ENCODE measurements around the gene JUNB. TPM values are rescaled to one million over a fixed set of nuclear protein-coding genes. Genes with fewer than 3 reads are reported as not detected.

Gene JUNB
- polyA plus RNA-seq, 2 of the 4 experiments (the other 2 are of a cell fraction): 55.6 to 94.7 TPM

DNA sequence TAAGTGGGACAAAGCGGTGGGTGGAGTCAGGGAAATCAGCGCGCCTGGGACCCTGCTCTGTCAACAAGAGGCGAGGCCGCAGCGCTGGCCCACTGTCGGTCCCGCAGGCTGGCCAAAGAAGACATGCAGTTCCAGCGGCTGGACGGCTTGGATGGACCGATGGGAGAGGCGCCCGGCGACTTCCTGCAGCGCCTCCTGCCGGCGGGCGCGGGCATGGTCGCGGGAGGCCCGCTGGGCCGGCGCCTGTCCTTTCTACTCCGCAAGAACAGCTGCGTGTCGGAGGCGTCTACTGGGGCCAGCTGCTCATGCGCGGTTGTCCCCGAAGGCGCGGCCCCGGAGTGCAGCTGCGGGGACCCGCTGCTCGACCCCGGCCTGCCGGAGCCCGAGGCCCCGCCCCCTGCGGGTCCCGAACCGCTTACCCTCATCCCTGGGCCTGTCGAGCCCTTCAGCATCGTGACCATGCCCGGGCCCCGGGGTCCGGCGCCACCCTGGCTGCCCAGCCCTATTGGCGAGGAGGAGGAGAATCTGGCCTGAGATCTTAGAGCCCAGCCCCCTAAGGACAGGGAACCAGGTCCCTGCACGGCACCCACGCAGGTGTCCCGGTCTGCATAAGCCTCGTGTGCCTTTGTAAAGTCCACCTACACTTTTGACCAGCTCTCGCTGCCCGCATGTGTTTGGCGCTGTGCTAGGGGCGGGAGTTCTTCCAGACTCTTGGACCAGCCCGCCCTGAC is 33.6 kb upstream of the JUNB start:
- H3K9me3 ChIP-seq: no peaks in the 10 kb centered on the region
- peak overlapping the region; percentile 60 to 83 for H3K27ac ChIP-seq
- H3K4me3 ChIP-seq: peak overlapping the region; percentile 36
- peak; percentile 50 to 79 for DNase-seq (ENCODE audit: low read depth in 1 of 2, low spot score in 1 of 2)
- FAIRE-seq: no peak
- no peak for TF ChIP-seq HOXB13 (CRISPR knock-in tag; IDR thresholded peaks at IDR 0.05; ENCODE audit: low read depth)
- TF ChIP-seq JUN (IDR thresholded peaks at IDR 0.05): peak in 1 of 2 experiments; percentile 44; a peak in 1 of 5 replicates
- peak; percentile 52 for TF ChIP-seq SMC3 (IDR thresholded peaks at IDR 0.05)
- no peak for TF ChIP-seq SREBF2 (IDR thresholded peaks at IDR 0.05)
- TF ChIP-seq, protein P1, sequence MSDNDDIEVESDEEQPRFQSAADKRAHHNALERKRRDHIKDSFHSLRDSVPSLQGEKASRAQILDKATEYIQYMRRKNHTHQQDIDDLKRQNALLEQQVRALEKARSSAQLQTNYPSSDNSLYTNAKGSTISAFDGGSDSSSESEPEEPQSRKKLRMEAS (IDR thresholded peaks at IDR 0.05): peak; percentile 58; the same call in 1 of the 2 replicates
- TF ChIP-seq ZC3H11A (IDR thresholded peaks at IDR 0.05): no peak
- no peak for TF ChIP-seq ZSCAN20 (CRISPR knock-in tag; IDR thresholded peaks at IDR 0.05)
- no peak for TF ChIP-seq FOXS1 (CRISPR knock-in tag; IDR thresholded peaks at IDR 0.05)
- TF ChIP-seq ZFP36 (IDR thresholded peaks at IDR 0.05; ENCODE audit: borderline replicate concordance, partially characterized antibody): no peak
- TF ChIP-seq RAD21 (conservative IDR thresholded peaks at IDR 0.05 in 1 of 2, IDR thresholded peaks at IDR 0.05 in 1 of 2): peak; percentile 28 to 40; a peak in 4 of 5 replicates
- TF ChIP-seq RNF2 (IDR thresholded peaks at IDR 0.05; ENCODE audit: borderline replicate concordance, low read depth): no peak
- TF ChIP-seq, protein P2, sequence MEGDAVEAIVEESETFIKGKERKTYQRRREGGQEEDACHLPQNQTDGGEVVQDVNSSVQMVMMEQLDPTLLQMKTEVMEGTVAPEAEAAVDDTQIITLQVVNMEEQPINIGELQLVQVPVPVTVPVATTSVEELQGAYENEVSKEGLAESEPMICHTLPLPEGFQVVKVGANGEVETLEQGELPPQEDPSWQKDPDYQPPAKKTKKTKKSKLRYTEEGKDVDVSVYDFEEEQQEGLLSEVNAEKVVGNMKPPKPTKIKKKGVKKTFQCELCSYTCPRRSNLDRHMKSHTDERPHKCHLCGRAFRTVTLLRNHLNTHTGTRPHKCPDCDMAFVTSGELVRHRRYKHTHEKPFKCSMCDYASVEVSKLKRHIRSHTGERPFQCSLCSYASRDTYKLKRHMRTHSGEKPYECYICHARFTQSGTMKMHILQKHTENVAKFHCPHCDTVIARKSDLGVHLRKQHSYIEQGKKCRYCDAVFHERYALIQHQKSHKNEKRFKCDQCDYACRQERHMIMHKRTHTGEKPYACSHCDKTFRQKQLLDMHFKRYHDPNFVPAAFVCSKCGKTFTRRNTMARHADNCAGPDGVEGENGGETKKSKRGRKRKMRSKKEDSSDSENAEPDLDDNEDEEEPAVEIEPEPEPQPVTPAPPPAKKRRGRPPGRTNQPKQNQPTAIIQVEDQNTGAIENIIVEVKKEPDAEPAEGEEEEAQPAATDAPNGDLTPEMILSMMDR (IDR thresholded peaks at IDR 0.05): peak; percentile 79
- ATAC-seq: peak; percentile 89 to 94
- ChIA-PET CTCF (interaction anchor here (0.6 to 38.2 kb wide), 23 partner anchors 9 to 170 kb away, joined by 3 to 901 read pairs (median 4); partner anchors contain the start of genes BEST2, FBXW9, GET3 and HOOK2), POLR2A (interaction anchor here (0.6 to 0.8 kb wide), 2 partner anchors 10 to 16 kb away, joined by 3 to 4 read pairs; no protein-coding TSS in a partner anchor)
- WGBS (ENCODE audit: missing lambda C conversion rate): 27% methylated on average over 21 of the region's 60 CpGs
- 0 out of 3 replicates have a peak, but pooled peaks cover 3% of the 10 kb centered on the region for H3K4me1 ChIP-seq
- H3K4me2 ChIP-seq: peak overlapping the region; percentile 92

DNA sequence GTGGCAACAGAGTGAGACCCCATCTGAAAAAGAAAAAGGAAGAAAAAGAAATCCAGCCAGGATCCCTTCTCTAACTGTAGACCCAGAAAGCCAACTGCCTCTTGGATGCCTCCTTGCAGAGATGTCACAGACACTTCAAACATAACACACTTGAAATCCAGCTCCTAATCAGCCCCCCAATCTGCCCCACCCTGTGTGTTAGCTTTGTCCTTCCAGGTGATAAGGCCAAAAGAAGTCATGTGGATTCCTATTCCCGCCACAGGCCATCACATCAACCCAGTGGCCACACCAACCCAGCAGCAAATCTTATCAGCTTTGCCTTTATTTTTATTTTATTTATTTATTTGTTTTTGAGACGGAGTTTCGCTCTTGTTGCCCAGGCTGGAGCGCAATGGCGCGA is 31.6 kb upstream of the JUNB start:
- WGBS (ENCODE audit: missing lambda C conversion rate): 93% methylated on average over 6 of the region's 6 CpGs
- ChIA-PET POLR2A (no interaction called here), CTCF (interaction anchor here (0.9 to 38.2 kb wide), 13 partner anchors 9 to 131 kb away, joined by 3 to 901 read pairs (median 6); partner anchors contain the start of genes BEST2, GCDH, GET3 and HOOK2)
- FAIRE-seq (no peak), ATAC-seq (no peak), DNase-seq (ENCODE audit: low read depth in 1 of 2, low spot score in 1 of 2) (no peak)
- H3K27ac ChIP-seq: no peak overlapping the region
- H3K9me3 ChIP-seq: no peaks in the 10 kb centered on the region
- no peak overlapping the region for H3K4me2 ChIP-seq
- H3K4me3 ChIP-seq: no peak overlapping the region
- no peak for TF ChIP-seq CHD2 (IDR thresholded peaks at IDR 0.05; ENCODE audit: low read length, partially characterized antibody)
- no peak for TF ChIP-seq NPAS2 (CRISPR knock-in tag; IDR thresholded peaks at IDR 0.05; ENCODE audit: borderline replicate concordance)
- TF ChIP-seq RNF2 (IDR thresholded peaks at IDR 0.05; ENCODE audit: borderline replicate concordance, low read depth): no peak
- TF ChIP-seq, protein P3, sequence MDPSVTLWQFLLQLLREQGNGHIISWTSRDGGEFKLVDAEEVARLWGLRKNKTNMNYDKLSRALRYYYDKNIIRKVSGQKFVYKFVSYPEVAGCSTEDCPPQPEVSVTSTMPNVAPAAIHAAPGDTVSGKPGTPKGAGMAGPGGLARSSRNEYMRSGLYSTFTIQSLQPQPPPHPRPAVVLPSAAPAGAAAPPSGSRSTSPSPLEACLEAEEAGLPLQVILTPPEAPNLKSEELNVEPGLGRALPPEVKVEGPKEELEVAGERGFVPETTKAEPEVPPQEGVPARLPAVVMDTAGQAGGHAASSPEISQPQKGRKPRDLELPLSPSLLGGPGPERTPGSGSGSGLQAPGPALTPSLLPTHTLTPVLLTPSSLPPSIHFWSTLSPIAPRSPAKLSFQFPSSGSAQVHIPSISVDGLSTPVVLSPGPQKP (IDR thresholded peaks at IDR 0.05; ENCODE audit: low read depth, low read length): no peak
- TF ChIP-seq POLR2AphosphoS2 (conservative IDR thresholded peaks at IDR 0.05; ENCODE audit: low read length): no peak
- no peak for TF ChIP-seq ZSCAN20 (CRISPR knock-in tag; IDR thresholded peaks at IDR 0.05)
- TF ChIP-seq HOXA7 (CRISPR knock-in tag; IDR thresholded peaks at IDR 0.05): no peak
- no peak for TF ChIP-seq SMC3 (IDR thresholded peaks at IDR 0.05)
- no peak for TF ChIP-seq ZFP36 (IDR thresholded peaks at IDR 0.05; ENCODE audit: borderline replicate concordance, partially characterized antibody)
- no peak for TF ChIP-seq CBX2 (IDR thresholded peaks at IDR 0.05; ENCODE audit: borderline replicate concordance, low read depth)
- TF ChIP-seq HOXB13 (CRISPR knock-in tag; IDR thresholded peaks at IDR 0.05; ENCODE audit: low read depth): no peak
- TF ChIP-seq KDM5A (IDR thresholded peaks at IDR 0.05): no peak
- TF ChIP-seq NFE2L2 (conservative IDR thresholded peaks at IDR 0.05; ENCODE audit: low read length): no peak
- TF ChIP-seq, protein P4, sequence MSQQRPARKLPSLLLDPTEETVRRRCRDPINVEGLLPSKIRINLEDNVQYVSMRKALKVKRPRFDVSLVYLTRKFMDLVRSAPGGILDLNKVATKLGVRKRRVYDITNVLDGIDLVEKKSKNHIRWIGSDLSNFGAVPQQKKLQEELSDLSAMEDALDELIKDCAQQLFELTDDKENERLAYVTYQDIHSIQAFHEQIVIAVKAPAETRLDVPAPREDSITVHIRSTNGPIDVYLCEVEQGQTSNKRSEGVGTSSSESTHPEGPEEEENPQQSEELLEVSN (IDR thresholded peaks at IDR 0.05; ENCODE audit: borderline replicate concordance, low read depth): no peak
- TF ChIP-seq CEBPB (IDR thresholded peaks at IDR 0.05): no peak
- TF ChIP-seq JUN (IDR thresholded peaks at IDR 0.05): no peak
- no peak for TF ChIP-seq FOSL2 (IDR thresholded peaks at IDR 0.05)
- TF ChIP-seq FOSL2 (CRISPR knock-in tag; IDR thresholded peaks at IDR 0.05): no peak
- TF ChIP-seq, protein P2 (IDR thresholded peaks at IDR 0.05): no peak
- H3K4me1 ChIP-seq: 0 out of 3 replicates have a peak, but pooled peaks cover 3% of the 10 kb centered on the region

Data from A549 (cell line).